Hematopoietic multipotent progenitor cell treated with erythropoietin and hydrocortisone succinate and interleukin-3 and kit ligand, for 6 days (in vitro differentiated cells): ENCODE measurements around the gene ALPK1.
"Not testable (repeated sequence)": the region's sequence is repeated elsewhere in the genome, so short reads cannot be mapped to it uniquely, and the experiment has no call there.

ENCODE experiments used
- DNase-seq: peaks from one replicate; pipeline ENCODE4 v3.0.0-alpha.2; 2015

Gene ALPK1

DNA sequence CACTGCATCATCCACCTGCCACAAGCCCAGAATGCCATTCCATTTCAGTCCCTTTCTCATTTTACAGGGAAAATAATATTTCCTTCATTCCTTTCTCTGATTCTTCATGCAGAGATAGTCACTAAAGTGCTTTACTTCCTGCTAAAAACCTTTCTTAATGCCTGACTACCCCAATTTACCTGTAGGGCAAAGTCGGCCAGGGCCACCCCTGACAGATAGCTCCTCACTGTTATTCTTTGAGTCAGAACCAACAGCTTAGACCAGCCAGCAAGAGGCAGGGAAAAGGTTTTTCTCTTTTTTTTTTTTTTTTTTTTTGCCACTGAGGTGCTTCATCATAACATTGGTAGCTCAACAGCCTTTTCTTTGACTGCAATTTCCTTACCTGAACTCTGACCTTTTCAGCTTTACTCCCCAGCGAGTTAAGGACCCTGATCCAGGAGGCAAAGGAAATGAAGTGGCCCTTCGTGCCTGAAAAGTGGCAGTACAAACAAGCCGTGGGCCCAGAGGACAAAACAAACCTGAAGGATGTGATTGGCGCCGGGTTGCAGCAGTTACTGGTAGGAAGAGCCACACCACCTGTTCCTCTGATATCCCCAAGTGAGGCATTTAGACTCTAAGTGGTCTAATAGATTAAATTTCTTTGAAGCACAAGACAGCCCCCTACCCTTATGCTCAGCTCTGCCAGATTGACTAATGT, 85.0 kb downstream of the ALPK1 start:
- DNase-seq, result no peak

DNA sequence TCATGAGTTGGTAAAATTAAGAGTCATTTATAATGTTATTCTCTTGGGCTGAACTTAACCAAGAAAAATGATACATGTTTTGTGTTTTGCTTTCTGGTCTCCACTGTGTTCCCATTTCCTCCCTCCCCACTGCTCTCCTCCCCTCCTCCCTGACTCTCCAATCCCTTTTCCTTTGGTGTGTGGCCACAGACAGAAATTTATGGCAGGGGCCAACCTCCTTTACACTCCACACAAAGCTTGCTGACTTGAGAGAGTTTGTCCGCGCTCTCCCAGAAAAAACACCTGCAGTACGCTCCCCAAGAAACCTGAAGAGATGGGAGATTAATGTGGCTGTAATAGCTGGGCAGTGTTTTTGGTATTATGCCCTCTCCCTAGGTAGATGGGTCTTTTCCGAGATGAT, 88.9 kb downstream of the ALPK1 start:
- DNase-seq, result no peak

DNA sequence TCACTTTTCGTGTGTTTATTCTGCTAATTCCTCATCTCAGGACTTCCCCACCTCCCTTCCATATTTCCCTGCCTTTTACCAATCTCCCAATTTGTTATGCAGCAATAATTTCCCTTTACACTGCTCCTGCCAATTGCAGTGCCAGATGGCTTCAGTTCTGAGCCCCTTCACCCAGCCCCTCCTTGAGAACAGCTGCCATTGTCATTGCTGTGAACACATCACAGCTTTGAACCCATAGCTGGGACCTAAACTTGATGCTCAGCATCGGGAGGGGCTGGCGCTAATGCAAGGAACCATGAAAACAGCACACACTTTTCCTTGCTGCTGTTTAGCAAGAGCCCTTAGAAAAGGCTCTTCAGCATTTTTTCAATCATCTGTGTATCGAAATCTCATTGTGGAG, 104.9 kb downstream of the ALPK1 start:
- DNase-seq, result no peak

DNA sequence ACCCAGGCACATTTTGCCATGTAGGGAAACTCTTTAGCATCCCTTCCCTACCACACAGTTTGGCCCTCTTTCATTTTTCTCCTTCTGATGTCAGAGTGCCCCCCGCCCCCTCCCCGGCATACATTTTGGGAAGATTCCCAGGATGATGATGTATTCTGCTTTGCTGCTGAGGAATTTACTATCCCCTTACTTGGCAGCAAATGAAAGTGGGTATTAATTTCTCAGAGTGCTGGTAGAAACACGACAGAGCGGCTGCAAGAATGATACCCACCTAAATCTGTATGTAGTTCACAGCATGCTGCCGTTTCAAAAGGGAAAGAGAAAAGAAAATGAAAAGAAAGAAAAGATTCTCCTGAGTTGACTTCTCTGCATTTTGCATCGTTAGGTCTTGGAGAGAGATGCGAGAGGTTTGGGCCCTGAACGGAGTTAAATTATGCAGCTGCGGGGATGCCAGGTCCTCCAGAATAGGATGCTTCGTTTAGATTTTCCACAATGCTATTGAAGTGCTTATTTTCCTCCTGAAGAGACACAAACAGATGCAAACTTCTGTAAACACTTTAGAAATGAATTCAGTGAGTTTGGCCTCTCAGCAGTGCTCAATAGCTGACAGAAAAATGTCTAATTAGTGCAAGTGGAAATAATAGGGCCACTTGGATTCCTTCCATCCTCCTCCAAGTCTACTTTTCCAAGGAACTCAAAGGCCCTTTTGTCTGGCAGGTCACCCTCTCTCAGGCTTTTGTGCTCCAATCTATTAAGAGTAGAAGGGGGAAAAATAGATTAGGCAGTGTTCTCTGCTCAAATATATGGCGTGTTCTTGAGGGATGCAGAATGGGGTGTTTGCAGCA, 106.2 kb downstream of the ALPK1 start:
- DNase-seq, result no peak

DNA sequence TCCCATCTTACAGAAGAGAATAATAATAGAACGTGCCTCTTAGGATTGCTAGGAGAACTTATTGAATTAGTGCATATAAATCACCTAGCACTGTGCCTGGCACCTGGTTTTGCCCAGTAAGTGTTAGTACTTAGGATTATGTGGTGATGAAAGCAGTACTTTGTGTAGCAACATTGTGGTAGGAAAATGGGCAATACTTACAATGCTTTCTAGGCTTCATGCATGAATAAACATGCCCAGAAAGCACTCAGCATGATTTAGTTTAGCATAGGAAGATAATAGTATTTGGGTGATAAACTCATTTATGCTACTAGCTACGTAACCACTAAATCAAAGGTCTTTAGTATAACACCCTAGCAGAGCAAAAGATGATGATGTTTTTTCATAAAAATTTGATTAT, 113.2 kb downstream of the ALPK1 start:
- DNase-seq, result no peak

DNA sequence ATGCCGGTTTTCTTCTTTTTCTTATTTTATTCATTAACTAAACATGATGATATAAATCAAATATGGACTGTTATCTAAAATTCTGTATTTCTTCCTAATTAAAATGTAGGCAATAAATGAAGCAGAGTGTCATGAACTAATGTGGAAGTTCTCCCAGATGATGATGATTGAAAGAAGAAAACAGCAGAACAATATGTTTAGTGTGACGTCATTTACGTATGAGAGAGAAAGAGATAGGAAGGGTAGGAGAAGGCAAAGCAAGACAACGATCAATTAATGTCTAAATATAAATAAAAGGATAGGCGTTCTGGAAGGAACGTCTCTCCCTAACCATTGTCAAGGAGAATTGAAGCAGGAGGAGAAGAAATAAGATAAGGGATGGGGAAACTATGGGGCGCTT, 113.6 kb downstream of the ALPK1 start:
- DNase-seq, result no peak

DNA sequence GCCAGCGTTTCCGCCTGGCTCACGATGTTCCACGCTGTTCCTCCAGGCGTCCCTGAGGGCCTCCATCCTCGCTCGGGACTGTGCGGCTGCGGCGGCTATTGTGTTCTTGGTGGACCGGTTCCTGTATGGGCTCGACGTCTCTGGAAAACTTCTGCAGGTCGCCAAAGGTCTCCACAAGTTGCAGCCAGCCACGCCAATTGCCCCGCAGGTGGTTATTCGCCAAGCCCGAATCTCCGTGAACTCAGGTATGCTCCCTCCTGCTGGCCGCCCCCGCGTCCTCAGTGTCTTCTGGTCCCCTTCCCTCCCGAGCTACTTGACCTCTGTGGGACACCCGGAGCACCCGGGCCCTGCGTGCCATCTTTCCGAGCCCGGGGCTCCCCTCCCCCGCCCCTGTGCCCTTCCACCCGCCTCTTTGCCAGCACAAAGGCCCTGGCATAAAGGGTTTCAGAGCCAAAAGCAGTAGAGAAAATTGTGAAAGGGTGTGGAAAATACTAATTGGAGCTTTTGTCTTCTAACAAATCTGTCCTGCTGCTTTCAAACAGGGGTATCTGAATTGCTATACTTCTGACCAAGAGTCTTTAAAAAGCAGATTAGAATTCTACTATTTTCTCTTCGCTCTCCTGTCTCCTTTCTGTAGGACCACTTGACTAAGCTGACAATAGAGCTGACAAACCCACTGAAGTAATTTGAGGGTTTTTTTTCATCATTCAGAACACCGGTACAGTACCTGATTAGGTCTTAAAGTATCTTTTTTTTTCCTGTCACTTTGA, 114.8 kb downstream of the ALPK1 start:
- DNase-seq, result no peak

DNA sequence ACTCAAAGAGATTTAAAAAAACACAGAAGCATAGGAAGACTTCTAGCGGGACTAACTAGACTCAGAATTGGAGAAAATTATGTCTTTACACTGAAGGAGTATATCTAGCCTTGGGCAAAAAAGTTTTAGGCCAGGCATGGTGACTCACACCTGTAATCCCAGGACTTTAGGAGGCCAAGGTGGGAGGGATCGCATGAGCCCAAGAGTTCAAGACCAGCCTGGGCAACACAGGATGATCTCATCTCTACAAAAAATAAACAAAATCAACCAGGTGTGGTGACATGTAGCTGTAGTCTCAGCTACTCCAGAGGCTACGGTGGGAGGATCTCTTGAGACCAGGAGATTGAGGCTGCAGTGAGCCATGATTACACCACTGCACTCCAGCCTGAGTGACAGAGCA, 119.3 kb downstream of the ALPK1 start:
- no peak for DNase-seq

DNA sequence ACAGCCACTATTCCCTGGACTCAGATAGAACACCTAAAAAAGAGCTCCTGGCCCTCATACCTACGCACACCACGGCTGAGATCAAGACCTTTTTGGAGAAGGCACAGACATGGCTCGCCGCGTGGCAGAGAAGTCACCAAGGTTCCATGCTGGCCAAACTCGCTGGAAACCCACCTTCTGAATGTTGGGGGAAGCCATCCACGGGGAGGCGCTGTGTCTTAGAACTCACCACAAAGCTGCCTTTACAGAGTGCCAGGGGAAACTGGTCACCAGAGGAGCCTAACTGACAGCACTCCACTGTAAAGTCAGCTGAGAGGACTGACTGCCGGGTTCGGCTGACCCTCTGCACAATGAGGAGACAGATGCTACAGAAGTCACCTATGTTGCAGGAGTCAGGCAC, 120.9 kb downstream of the ALPK1 start:
- no peak for DNase-seq

DNA sequence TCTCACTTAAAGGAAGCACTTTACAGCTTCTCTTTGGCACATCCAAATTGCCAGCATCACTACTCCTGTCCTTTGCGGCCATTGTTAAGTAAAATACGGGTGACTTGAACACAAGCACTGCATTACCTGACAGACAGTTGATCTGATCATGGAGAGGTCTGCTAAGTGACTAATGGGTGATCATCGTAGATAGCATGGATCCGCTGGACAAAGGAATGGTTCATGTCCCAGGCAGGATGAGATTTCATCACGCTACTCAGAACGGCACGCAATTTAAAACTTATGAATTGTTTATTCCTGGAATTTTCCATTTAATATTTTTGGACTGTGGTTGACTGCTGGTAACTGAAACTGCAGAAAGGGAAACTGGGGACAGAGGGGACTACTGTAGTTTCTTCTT, 124.7 kb downstream of the ALPK1 start:
- DNase-seq, result no peak

DNA sequence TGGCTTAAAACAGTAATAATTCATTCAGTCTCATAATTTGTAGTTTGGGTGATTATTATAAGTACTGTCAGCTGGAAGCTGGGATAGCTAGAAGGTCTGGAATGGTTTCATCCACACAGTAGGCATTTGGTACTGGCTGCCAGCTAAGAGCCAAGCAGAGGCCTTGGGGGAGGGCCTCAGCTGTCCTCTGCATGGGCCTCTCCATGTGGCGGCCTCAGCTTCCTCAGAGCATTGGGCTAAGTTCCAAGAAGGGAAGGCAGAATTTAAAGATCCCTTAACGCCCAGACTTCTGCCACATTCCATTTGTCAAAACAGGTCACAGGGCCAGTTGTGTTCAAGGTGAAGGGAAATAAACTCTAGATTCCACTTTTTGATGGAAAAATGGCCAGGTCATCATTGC, 125.5 kb downstream of the ALPK1 start:
- no peak for DNase-seq

DNA sequence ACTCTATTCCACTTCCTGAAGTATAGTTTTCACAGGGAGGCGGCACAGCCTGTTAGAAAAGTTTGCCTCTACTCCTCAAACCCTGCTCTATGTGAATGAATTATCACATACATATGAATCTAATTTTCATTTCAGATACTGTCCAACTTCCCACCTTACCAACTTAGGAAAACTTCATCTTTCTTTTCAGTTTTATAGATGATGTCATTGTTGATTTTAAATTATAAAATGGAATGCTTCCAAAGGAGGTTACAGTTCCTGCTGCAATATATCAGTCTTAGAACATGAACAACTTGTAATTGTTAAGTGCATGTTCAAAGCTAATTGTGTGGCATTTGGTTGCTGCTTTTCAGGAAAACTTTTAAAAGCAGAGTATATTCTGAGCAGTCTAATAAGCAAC, 126.4 kb downstream of the ALPK1 start:
- DNase-seq, result no peak

DNA sequence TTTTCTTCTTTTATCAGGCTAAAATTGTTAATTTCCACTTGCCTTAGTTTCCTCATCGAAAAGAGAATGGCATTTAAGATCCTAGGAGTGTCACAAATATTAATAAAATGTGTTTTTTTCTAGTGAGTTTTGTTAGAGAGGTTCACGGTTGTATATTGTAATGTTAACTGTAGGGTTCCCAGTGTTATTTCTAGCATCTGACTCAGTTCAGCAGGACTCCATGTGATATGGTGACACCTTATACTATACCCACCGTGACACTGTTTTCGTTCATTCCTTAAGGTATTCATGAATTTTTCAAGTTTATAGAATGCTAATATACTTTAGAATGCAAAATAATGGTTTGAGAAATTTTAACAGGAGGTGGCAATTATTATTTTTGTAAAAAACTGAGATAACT, 128.7 kb downstream of the ALPK1 start:
- no peak for DNase-seq

DNA sequence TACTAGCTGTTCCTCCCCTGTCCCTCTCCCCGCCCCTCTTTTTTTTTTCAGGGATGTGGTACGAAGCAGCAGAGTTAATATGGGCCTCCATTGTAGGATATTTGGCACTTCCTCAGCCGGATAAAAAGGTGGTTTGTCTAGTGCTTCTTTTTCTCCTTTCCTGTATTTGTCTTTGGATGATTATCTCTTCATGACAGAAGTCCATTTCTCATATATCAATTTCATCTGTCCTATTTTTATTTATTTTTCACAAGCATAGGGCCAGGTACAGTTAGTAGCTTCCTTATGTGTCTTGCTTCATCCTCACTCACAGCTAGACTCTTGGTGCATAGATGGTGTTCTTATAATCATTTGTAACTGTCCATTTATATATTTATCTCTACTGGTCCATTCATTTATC, 129.2 kb downstream of the ALPK1 start:
- no peak for DNase-seq

DNA sequence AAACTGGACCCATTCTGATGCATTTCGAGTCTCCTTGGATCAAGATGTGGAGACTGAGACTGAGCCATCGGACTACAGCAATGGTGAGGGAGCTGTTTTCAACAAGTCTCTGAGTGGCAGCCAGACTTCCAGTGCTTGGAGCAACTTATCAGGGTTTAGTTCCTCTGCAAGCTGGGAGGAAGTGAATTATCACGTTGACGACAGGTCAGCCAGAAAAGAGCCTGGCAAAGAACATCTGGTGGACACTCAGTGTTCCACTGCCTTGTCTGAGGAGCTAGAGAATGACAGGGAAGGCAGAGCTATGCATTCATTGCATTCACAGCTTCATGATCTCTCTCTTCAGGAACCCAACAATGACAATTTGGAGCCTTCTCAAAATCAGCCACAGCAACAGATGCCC, 134.0 kb downstream of the ALPK1 start:
- DNase-seq, result no peak

DNA sequence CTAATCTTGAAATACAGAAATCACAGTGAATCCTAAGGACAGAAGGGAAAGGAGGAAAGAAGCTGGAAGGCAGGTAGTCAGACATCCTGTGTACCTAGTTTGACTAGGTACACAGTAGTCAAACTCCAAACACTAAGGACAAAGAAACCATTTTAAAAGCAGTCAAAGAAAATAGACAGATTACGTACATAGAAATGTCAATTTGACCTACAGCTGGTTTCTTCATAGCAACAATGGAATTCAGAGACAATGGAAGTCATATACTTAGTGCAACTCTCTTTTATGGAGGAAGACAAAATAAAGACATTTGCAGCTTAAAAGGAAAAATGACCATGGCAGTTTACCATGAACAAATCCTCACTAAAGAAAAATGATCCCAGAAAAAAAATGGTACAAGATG, 139.8 kb downstream of the ALPK1 start:
- no peak for DNase-seq

DNA sequence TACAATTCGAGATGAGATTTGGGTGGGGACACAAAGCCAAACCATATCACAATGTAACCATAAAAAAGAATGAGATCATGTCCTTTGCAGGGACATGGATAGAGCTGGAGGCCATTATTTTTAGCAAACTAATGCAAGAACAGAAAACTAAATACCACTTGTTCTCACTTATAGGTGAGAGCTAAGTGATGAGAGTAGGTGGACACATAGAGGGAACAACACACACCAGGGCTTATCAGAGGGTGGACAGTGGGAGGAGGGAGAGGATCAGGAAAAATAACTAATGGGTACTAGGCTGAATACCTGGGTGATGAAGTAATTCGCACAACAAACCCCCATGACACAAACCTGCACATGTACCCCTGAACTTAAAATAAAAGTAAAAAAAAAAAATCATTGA, 145.1 kb downstream of the ALPK1 start:
- not testable (repeated sequence) for DNase-seq

DNA sequence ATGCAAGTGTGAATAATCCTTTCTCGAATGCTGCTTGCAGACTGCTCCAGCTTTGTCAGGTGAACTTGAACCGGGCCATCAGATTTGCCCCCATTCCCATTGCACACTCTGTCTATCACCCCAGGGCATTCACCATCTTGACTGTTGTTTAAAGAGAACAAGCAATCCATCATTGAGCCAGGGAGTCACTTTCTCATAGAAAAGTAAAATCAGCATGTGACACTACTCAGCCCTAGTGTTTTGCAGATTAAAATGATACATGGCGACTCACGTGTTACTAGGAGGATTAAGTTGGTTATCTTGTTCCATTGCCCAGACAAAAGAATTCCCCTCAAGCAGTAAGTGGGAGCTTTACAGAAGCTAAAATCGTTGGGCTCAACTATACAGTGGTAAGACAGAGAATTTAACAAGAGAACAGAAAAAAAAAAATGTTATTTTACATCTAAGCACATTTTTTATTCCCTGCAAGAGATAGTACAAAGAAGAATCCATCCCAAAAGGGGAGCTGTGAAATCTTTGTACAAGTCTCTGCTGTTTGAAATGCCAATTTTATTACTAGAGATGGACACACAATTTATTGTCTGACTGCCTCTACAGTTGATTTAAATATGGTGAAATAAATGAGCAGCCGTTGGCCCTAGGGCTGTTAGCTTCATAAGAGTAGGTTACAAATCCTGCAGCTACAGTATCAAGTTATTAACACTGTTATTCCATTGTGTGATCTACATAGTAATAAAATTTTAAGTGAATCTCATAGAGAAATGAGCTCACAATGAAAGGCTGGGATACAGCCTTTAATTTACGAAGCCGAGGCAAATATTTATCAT, 151.3 kb downstream of the ALPK1 start:
- DNase-seq, result no peak

DNA sequence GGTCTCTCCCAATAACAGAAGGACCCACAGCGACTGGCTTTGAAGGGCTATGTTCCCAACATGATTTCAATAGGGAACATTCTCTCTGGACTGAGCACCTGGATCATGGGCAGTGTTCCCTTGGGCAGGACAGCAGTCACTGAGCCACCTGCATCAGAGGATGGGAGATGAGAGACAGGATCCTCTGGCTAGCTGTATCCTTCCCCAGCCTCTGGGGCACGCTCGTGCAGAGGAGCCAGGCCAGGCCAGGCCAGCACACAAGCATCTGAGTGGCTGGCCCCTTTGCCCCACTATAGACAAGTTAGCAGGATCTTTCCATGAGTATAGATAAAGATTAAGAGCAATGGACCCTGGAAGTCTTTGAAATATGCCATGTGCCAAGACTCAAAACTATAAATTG, 152.5 kb downstream of the ALPK1 start:
- DNase-seq, result no peak

DNA sequence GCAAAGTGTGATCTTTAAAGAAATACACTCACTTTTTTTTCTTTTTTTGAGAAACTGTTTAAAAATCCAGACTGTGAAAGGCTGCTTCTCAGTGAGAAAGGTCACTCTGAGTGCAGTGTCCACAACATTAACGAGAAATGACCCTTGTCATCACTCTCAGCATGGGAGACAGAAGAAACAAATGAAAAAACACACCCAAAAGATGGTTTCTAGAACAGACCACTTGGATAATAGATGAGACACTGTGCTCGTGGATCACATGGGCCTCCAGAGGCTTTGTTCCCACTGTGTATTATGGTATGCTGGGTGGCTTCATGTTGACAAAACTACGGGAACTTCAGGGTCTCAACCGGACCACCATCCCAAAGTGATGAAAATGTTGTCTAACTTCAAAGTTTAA, 153.9 kb downstream of the ALPK1 start:
- no peak for DNase-seq

DNA sequence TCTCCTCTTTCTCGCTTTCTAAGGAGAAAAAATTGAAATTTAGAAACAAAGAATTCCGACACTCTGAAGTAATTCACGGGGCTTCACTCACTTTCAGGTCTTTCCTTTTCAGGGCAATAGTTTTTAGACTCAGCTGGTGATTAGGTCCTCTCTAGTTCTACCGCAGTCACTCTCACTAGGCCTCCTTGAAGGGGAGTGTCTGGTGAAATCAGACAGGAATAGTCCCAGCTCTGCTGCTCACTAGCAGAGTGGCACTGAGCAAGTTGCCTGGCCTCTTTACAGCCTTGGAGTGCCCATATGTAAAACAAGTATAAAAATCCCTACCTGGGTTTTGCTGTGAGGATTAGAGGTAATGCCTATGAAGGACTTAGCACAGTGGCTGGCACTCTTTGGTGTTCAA, 154.7 kb downstream of the ALPK1 start:
- no peak for DNase-seq

DNA sequence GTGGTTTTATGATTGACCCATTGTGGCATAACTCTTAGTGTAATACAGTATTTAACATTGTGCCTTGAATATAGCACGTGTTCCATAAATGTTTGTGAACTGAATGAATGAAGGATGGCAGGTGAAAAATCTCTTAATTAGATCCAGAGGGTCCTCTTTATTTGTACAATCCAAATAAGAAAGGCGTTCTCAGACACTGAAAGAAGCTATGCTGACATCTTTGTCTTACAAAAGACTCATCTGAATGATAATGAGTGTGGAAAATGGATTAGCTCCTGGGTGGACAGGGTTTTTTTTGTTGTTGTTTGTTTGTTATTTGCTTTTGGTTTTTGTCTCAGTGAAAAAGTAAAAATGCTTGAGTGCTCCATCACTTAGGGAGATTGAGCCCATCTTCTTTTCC, 156.2 kb downstream of the ALPK1 start:
- no peak for DNase-seq

DNA sequence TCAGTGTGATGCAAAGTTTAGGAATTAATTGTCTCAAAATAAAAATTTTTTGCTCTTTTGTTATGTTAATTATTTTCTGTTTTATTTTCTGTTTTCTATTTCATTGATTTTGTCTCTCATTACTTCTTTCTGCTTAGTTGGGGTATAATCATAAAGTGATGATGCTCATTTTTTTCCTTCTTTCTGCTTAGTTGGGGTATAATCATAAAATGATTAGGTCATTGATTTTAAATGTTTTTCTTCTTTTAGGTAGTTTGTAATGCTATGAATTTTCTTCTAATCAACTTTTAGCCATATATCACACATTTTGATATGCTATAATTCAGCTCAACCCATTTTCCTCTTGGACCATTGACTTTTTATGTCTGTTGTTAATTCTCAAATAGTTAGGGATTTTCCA, 175.1 kb downstream of the ALPK1 start:
- no peak for DNase-seq
